Natural killer cell (primary cell): ENCODE data around the gene HIGD1C. TPM values are rescaled to one million over a fixed set of nuclear protein-coding genes. Genes with fewer than 3 reads are reported as not detected.

Experiments used
- ATAC-seq, 3 donors: fragments of 150-1000 bp in 2 of 3; fragments of 200-7000 bp in 1 of 3; cut with Tn5 transposase; 1 replicate in 1 of 3; 2 replicates in 2 of 3; pipeline ENCODE4 v1.10.0; 2021; ENCODE audit warnings: mild to moderate bottlenecking in 2 of 3, moderate library complexity in 2 of 3
- DNase-seq, 2 donors: peaks; one replicate each; pipeline versions ENCODE4 v3.0.0 to v3.0.0-alpha.2; 2013 to 2021; ENCODE audit warnings: mixed read lengths in 1 of 2
- H3K27ac ChIP-seq: one replicate; pipeline ENCODE4 v1.5.1; 2013; ENCODE audit warnings: mild to moderate bottlenecking, low read length
- H3K27me3 ChIP-seq: one replicate; pipeline ENCODE4 v1.6.1; 2013; ENCODE audit warnings: low read length; ENCODE audit not compliant: control insufficient read depth, insufficient read depth
- H3K36me3 ChIP-seq: one replicate; pipeline ENCODE4 v1.6.1; 2013; ENCODE audit warnings: low read length; ENCODE audit not compliant: control insufficient read depth, insufficient read depth
- H3K4me1 ChIP-seq: one replicate; pipeline ENCODE4 v1.6.1; 2013; ENCODE audit warnings: low read length; ENCODE audit not compliant: control insufficient read depth, insufficient read depth
- H3K4me3 ChIP-seq: one replicate; pipeline ENCODE4 v1.5.1; 2013; ENCODE audit warnings: low read length
- H3K9me3 ChIP-seq: one replicate; pipeline ENCODE4 v1.6.1; 2013; ENCODE audit warnings: low read length; ENCODE audit not compliant: control insufficient read depth, insufficient read depth
- H3K27ac Mint-ChIP-seq, 2 donors: one replicate each; pipeline ENCODE4 v1.8.0; 2022; ENCODE audit warnings: mild to moderate bottlenecking in 2 of 2, mixed read lengths in 2 of 2, moderate library complexity in 1 of 2
- H3K27me3 Mint-ChIP-seq, 2 donors: one replicate each; pipeline ENCODE4 v1.8.0; 2022; ENCODE audit warnings: low read depth in 2 of 2, mixed read lengths in 2 of 2
- H3K36me3 Mint-ChIP-seq: one replicate; pipeline ENCODE4 v1.8.0; 2022; ENCODE audit warnings: mixed read lengths
- H3K4me1 Mint-ChIP-seq, 2 donors: one replicate each; pipeline ENCODE4 v1.8.0; 2022; ENCODE audit warnings: mixed read lengths in 2 of 2
- H3K4me3 Mint-ChIP-seq: one replicate; pipeline ENCODE4 v1.8.0; 2022; ENCODE audit warnings: mild to moderate bottlenecking, moderate library complexity, mixed read lengths
- H3K9me3 Mint-ChIP-seq, 2 donors: one replicate each; pipeline ENCODE4 v1.8.0; 2022; ENCODE audit warnings: mixed read lengths in 2 of 2
- CTCF ChIP-seq: fragments of 200-600 bp; IDR thresholded peaks from one replicate; pipeline ENCODE4 v1.8.0; 2022; ENCODE audit warnings: antibody characterized with exemption
- WGBS: methylation state at CpG from one replicate; pipeline ENCODE4 v1.1.7; 2013; ENCODE audit warnings: missing lambda C conversion rate; ENCODE audit not compliant: insufficient coverage; 5-methylcytosine and 5-hydroxymethylcytosine counted together
- intact Hi-C: fragments of 100-400 bp; cut with micrococcal nuclease; formaldehyde crosslinking; loops from one replicate; pipeline ENCODE4 v1.14.2; 2022
- total RNA-seq, 4 donors: library from RNA; stranded (reverse); fragments of 120-200 nt in 1 of 4; gene quantifications; one replicate each; pipeline versions ENCODE4 v1.2.3 to v1.2.4, GENCODE V29; 2013 to 2022

HIGD1C gene
- total RNA-seq, 3 donors from 2014 or later (not counting 1 experiment from before 2014, with no cell fraction given), result not detected

- no peaks in the 10 kb centered on the region for H3K4me1 ChIP-seq
- intact Hi-C loops, result no loop called here
- ATAC-seq (no peak), DNase-seq (no peak)
- no peak for TF ChIP-seq CTCF
- WGBS, result 92% methylated on average over 5 of the region's 7 CpGs
- no peaks in the 10 kb centered on the region for H3K27me3 ChIP-seq
- H3K27ac Mint-ChIP-seq, result no peak overlapping the region
- H3K4me3 ChIP-seq, result no peak overlapping the region
- H3K9me3 ChIP-seq, result no peaks in the 10 kb centered on the region
- no peaks in the 10 kb centered on the region for H3K4me1 Mint-ChIP-seq
- H3K27me3 Mint-ChIP-seq, result no peaks in the 10 kb centered on the region
- peaks cover 27% of the 10 kb centered on the region for H3K36me3 Mint-ChIP-seq
- peaks cover 43% of the 10 kb centered on the region for H3K36me3 ChIP-seq
- no peak overlapping the region for H3K27ac ChIP-seq
- H3K4me3 Mint-ChIP-seq, result no peak overlapping the region
- H3K9me3 Mint-ChIP-seq, result no peaks in the 10 kb centered on the region
Measured at GRCh38 chr12:51000245-51000644, 47.9 kb downstream of the HIGD1C start.

GRCh38 chr12:51001799-51002198 lies 49.5 kb downstream of the HIGD1C start:
- Histone ChIP-seq H3K4me3 (no peak overlapping the region), H3K36me3 (peaks cover 33% of the 10 kb centered on the region), H3K27ac (no peak overlapping the region), H3K4me1 (no peaks in the 10 kb centered on the region), H3K27me3 (no peaks in the 10 kb centered on the region), H3K9me3 (no peaks in the 10 kb centered on the region)
- H3K27me3 Mint-ChIP-seq, result no peaks in the 10 kb centered on the region
- no peaks in the 10 kb centered on the region for H3K4me1 Mint-ChIP-seq
- intact Hi-C loops, result no loop called here
- H3K36me3 Mint-ChIP-seq, result peaks cover 26% of the 10 kb centered on the region
- no peaks in the 10 kb centered on the region for H3K9me3 Mint-ChIP-seq
- WGBS, result 100% methylated on average over 1 of the region's 1 CpG
- ATAC-seq (no peak), DNase-seq (no peak)
- H3K4me3 Mint-ChIP-seq, result no peak overlapping the region
- H3K27ac Mint-ChIP-seq, result no peak overlapping the region
- TF ChIP-seq CTCF, result no peak

GRCh38 chr12:51004504-51004903 lies 52.2 kb downstream of the HIGD1C start:
- Mint-ChIP-seq H3K4me3 (no peak overlapping the region), H3K36me3 (peaks cover 18% of the 10 kb centered on the region), H3K27me3 (no peaks in the 10 kb centered on the region), H3K27ac (no peak overlapping the region), H3K9me3 (no peaks in the 10 kb centered on the region), H3K4me1 (peaks cover 6 to 8% of the 10 kb centered on the region in 2 donors)
- TF ChIP-seq CTCF, result no peak
- no peaks in the 10 kb centered on the region for H3K4me1 ChIP-seq
- no peaks in the 10 kb centered on the region for H3K9me3 ChIP-seq
- no peaks in the 10 kb centered on the region for H3K27me3 ChIP-seq
- peaks cover 22% of the 10 kb centered on the region for H3K36me3 ChIP-seq
- ATAC-seq, result no peak
- DNase-seq, result no peak
- no peak overlapping the region for H3K4me3 ChIP-seq
- intact Hi-C loops, result no loop called here
- 81% methylated on average over 6 of the region's 6 CpGs for WGBS
- H3K27ac ChIP-seq, result no peak overlapping the region

- Mint-ChIP-seq H3K27me3 (no peaks in the 10 kb centered on the region), H3K4me1 (peaks cover 6 to 8% of the 10 kb centered on the region in 2 donors), H3K9me3 (no peaks in the 10 kb centered on the region), H3K36me3 (peaks cover 16% of the 10 kb centered on the region), H3K4me3 (no peak overlapping the region), H3K27ac (peak overlapping the region; percentile 48 to 54)
- no peak for TF ChIP-seq CTCF
- ATAC-seq (no peak), DNase-seq (no peak)
- Histone ChIP-seq H3K36me3 (peaks cover 20% of the 10 kb centered on the region), H3K27me3 (no peaks in the 10 kb centered on the region), H3K4me3 (no peak overlapping the region), H3K9me3 (no peaks in the 10 kb centered on the region), H3K4me1 (no peaks in the 10 kb centered on the region), H3K27ac (no peak overlapping the region)
- 100% methylated on average over 3 of the region's 3 CpGs for WGBS
- intact Hi-C loops, result no loop called here
Measured at GRCh38 chr12:51005030-51005429, 52.7 kb downstream of the HIGD1C start.
